ENCODE data around the gene FBXW11. TPM values are rescaled to one million over a fixed set of nuclear protein-coding genes. Genes with fewer than 3 reads are reported as not detected.

FBXW11 gene
- total and polyA plus RNA-seq, 2 donors (not counting 1 experiment from before 2014, with no cell fraction given), result 19.7 to 62.4 TPM

- 100% methylated on average over 2 of the region's 3 CpGs for WGBS (ENCODE audit: insufficient coverage)
- H3K27me3 ChIP-seq (replicated peaks in 1 of 4; ENCODE audit: control extremely low read depth in 1 of 4, control insufficient read depth in 3 of 4, insufficient read depth in 4 of 4, low read length in 3 of 4), result no peaks in the 10 kb centered on the region
- no peak for ATAC-seq (ENCODE audit: low read depth)
- H2AFZ ChIP-seq (ENCODE audit: insufficient read depth, low read depth, low read length, poor library complexity, severe bottlenecking), result no peak overlapping the region
- H3K4me1 ChIP-seq (ENCODE audit: control insufficient read depth in 2 of 2, insufficient read depth in 2 of 2, low read length in 2 of 2), result peaks cover 56 to 61% of the 10 kb centered on the region in 2 donors
- H3K27ac ChIP-seq (ENCODE audit: low read length in 2 of 2), result peak overlapping the region in 1 of 2 donors; percentile 72
- H3K27ac Mint-ChIP-seq, result peak overlapping the region; percentile 6
- H3K4me3 Mint-ChIP-seq, result no peak overlapping the region
- H3K9me3 Mint-ChIP-seq (ENCODE audit: insufficient read depth), result no peaks in the 10 kb centered on the region
- POLR2A ChIA-PET, result interaction anchor here (0.7 kb wide), 1 partner anchor 992 kb away, joined by 3 read pairs; the partner anchor contains the start of gene ATP6V0E1
- no peaks in the 10 kb centered on the region for H3K27me3 Mint-ChIP-seq
- intact Hi-C loops (cut with micrococcal nuclease), result no loop called here
- CTCF ChIA-PET, result interaction anchor here (0.6 kb wide), 1 partner anchor 14 kb away, joined by 3 read pairs; the partner anchor contains the start of gene FBXW11
- H3K4me3 ChIP-seq (ENCODE audit: control extremely low read depth in 1 of 5, extremely low read depth in 1 of 5, insufficient read depth in 1 of 5, low read depth in 2 of 5, low read length in 4 of 5), result no peak overlapping the region
- H3K4me1 Mint-ChIP-seq, result peaks cover 69% of the 10 kb centered on the region
- H3K79me2 ChIP-seq (ENCODE audit: control insufficient read depth, insufficient read depth, low read length), result peaks cover 99% of the 10 kb centered on the region
- no peaks in the 10 kb centered on the region for H3K9me3 ChIP-seq (ENCODE audit: control extremely low read depth in 1 of 3, control insufficient read depth in 2 of 3, insufficient read depth in 1 of 3, low read length in 2 of 3)
- H4K20me1 ChIP-seq (ENCODE audit: control insufficient read depth, insufficient read depth, low read length, poor library complexity, severe bottlenecking), result peaks cover 23% of the 10 kb centered on the region
- DNase-seq, result no peak
- peak overlapping the region; percentile 39 for H3K4me2 ChIP-seq (replicated peaks; ENCODE audit: low read depth, low read length, poor library complexity, severe bottlenecking)
- no peak for TF ChIP-seq EZH2 (IDR thresholded peaks at IDR 0.05; ENCODE audit: borderline replicate concordance, insufficient read depth, low read depth, low read length, poor library complexity, severe bottlenecking)
- H3K36me3 ChIP-seq (replicated peaks in 1 of 2; ENCODE audit: control extremely low read depth in 1 of 2, control insufficient read depth in 1 of 2, extremely low read depth in 1 of 2, insufficient read depth in 2 of 2, low read length in 1 of 2), result peaks cover 4 to 31% of the 10 kb centered on the region in 2 experiments
- H3K9ac ChIP-seq (ENCODE audit: low read length), result no peak overlapping the region
Measured at GRCh38 chr5:171992305-171992704, 14.1 kb downstream of the FBXW11 start.

GRCh38 chr5:171990713-171991015, 15.8 kb downstream of the FBXW11 start:
- peaks cover 99% of the 10 kb centered on the region for H3K79me2 ChIP-seq (ENCODE audit: control insufficient read depth, insufficient read depth, low read length)
- no peak overlapping the region for H3K4me2 ChIP-seq (replicated peaks; ENCODE audit: low read depth, low read length, poor library complexity, severe bottlenecking)
- peaks cover 65% of the 10 kb centered on the region for H3K4me1 Mint-ChIP-seq
- no peak overlapping the region for H3K27ac Mint-ChIP-seq
- ChIA-PET POLR2A (no interaction called here), CTCF (no interaction called here)
- H3K9ac ChIP-seq (ENCODE audit: low read length), result no peak overlapping the region
- no peaks in the 10 kb centered on the region for H3K27me3 Mint-ChIP-seq
- intact Hi-C loops (cut with micrococcal nuclease), result no loop called here
- H3K9me3 ChIP-seq (ENCODE audit: control extremely low read depth in 1 of 3, control insufficient read depth in 2 of 3, insufficient read depth in 1 of 3, low read length in 2 of 3), result no peaks in the 10 kb centered on the region
- H3K4me3 Mint-ChIP-seq, result no peak overlapping the region
- no peak for TF ChIP-seq EZH2 (IDR thresholded peaks at IDR 0.05; ENCODE audit: borderline replicate concordance, insufficient read depth, low read depth, low read length, poor library complexity, severe bottlenecking)
- no peak overlapping the region for H3K27ac ChIP-seq (ENCODE audit: low read length in 2 of 2)
- ATAC-seq (ENCODE audit: low read depth) (no peak), DNase-seq (no peak)
- no peaks in the 10 kb centered on the region for H3K9me3 Mint-ChIP-seq (ENCODE audit: insufficient read depth)
- peaks cover 30% of the 10 kb centered on the region for H4K20me1 ChIP-seq (ENCODE audit: control insufficient read depth, insufficient read depth, low read length, poor library complexity, severe bottlenecking)
- 100% methylated on average over 2 of the region's 7 CpGs for WGBS (ENCODE audit: insufficient coverage)
- no peak overlapping the region for H3K4me3 ChIP-seq (ENCODE audit: control extremely low read depth in 1 of 5, extremely low read depth in 1 of 5, insufficient read depth in 1 of 5, low read depth in 2 of 5, low read length in 4 of 5)
- no peak overlapping the region for H2AFZ ChIP-seq (ENCODE audit: insufficient read depth, low read depth, low read length, poor library complexity, severe bottlenecking)
- peaks cover 48 to 53% of the 10 kb centered on the region in 2 donors for H3K4me1 ChIP-seq (ENCODE audit: control insufficient read depth in 2 of 2, insufficient read depth in 2 of 2, low read length in 2 of 2)
- peaks cover 4 to 19% of the 10 kb centered on the region in 2 experiments for H3K36me3 ChIP-seq (replicated peaks in 1 of 2; ENCODE audit: control extremely low read depth in 1 of 2, control insufficient read depth in 1 of 2, extremely low read depth in 1 of 2, insufficient read depth in 2 of 2, low read length in 1 of 2)
- H3K27me3 ChIP-seq (replicated peaks in 1 of 4; ENCODE audit: control extremely low read depth in 1 of 4, control insufficient read depth in 3 of 4, insufficient read depth in 4 of 4, low read length in 3 of 4), result no peaks in the 10 kb centered on the region
